K562 (cell line): Measurements from ENCODE around the gene ARHGAP15. TPM values are rescaled to one million over a fixed set of nuclear protein-coding genes. Genes with fewer than 3 reads are reported as not detected.

Experiments
- E2F6 ChIP-seq, 2 experiments: IDR thresholded peaks; 2 replicates each; pipeline ENCODE4 v1.6.1; 2011; ENCODE audit warnings: borderline replicate concordance in 1 of 2, control low read depth in 1 of 2, low read depth in 1 of 2, low read length in 1 of 2, mild to moderate bottlenecking in 1 of 2, mixed read lengths in 1 of 2, moderate library complexity in 1 of 2; ENCODE audit not compliant: insufficient read depth in 1 of 2, insufficient read length in 1 of 2, poor library complexity in 1 of 2, severe bottlenecking in 1 of 2; ENCODE audit errors: extremely low read depth in 1 of 2
- POU5F1 ChIP-seq: fragments of 150-350 bp; IDR thresholded peaks from 2 replicates; pipeline ENCODE4 v1.6.1; 2014; ENCODE audit warnings: borderline replicate concordance, low read length, low read depth, mild to moderate bottlenecking; ENCODE audit not compliant: partially characterized antibody
- SMC3 ChIP-seq: conservative IDR thresholded peaks from 2 replicates; pipeline ENCODE4 v1.6.1; 2011; ENCODE audit warnings: low read depth, low read length, improper control_type of control experiment; ENCODE audit not compliant: insufficient read depth
- polyA plus RNA-seq, 8 experiments: library from polyadenylated mRNA; depleted of rRNA in 4 of 8; stranded (reverse) in 5 of 8; unstranded in 3 of 8; fragments of >200 nt; fragmentation: Nextera tagmentation in 2 of 8; fragmentation: Illumina TruSeq in 1 of 8; extraction: Ambion mirVana in 2 of 8; extraction: Trizol in 1 of 8; gene quantifications; 2 replicates each; pipeline versions ENCODE4 v1.2.1 to v1.2.3, GENCODE V29; 2011 to 2014; ENCODE audit warnings: inconsistent platforms in 1 of 8, missing spikeins in 1 of 8
- total RNA-seq, 7 experiments: library from RNA; depleted of rRNA in 6 of 7; stranded (reverse); fragments of >200 nt in 6 of 7; fragmentation: Illumina TruSeq in 2 of 7; extraction: Trizol in 2 of 7; gene quantifications; 2 replicates each; pipeline versions ENCODE4 v1.2.1 to v1.2.3, GENCODE V29; 2011 to 2021; ENCODE audit warnings: low replicate concordance in 1 of 7
- TF ChIP-seq, protein P1 (sequence below), 2 experiments: fragments of 450-650 bp; formaldehyde crosslinking in 1 of 2; IDR thresholded peaks; 2 replicates each; pipeline versions ENCODE4 v1.4.0 to v1.6.1; 2014 to 2020; ENCODE audit warnings: mild to moderate bottlenecking in 2 of 2, borderline replicate concordance in 1 of 2, low read depth in 1 of 2

Gene ARHGAP15
- total and polyA plus RNA-seq, 9 of the 15 experiments (the other 6 are each of a cell fraction or from before 2014, with no cell fraction given) = 1.5 to 17.9 (median 7.9) TPM

- TF ChIP-seq, protein P1, sequence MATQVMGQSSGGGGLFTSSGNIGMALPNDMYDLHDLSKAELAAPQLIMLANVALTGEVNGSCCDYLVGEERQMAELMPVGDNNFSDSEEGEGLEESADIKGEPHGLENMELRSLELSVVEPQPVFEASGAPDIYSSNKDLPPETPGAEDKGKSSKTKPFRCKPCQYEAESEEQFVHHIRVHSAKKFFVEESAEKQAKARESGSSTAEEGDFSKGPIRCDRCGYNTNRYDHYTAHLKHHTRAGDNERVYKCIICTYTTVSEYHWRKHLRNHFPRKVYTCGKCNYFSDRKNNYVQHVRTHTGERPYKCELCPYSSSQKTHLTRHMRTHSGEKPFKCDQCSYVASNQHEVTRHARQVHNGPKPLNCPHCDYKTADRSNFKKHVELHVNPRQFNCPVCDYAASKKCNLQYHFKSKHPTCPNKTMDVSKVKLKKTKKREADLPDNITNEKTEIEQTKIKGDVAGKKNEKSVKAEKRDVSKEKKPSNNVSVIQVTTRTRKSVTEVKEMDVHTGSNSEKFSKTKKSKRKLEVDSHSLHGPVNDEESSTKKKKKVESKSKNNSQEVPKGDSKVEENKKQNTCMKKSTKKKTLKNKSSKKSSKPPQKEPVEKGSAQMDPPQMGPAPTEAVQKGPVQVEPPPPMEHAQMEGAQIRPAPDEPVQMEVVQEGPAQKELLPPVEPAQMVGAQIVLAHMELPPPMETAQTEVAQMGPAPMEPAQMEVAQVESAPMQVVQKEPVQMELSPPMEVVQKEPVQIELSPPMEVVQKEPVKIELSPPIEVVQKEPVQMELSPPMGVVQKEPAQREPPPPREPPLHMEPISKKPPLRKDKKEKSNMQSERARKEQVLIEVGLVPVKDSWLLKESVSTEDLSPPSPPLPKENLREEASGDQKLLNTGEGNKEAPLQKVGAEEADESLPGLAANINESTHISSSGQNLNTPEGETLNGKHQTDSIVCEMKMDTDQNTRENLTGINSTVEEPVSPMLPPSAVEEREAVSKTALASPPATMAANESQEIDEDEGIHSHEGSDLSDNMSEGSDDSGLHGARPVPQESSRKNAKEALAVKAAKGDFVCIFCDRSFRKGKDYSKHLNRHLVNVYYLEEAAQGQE (IDR thresholded peaks at IDR 0.05; ENCODE audit: borderline replicate concordance) = peak; percentile 23; the same call in 1 of the 2 replicates
- TF ChIP-seq, protein P1 (CRISPR knock-in tag; IDR thresholded peaks at IDR 0.05; ENCODE audit: low read depth) = no peak
- no peak for TF ChIP-seq SMC3
- TF ChIP-seq POU5F1 = no peak
- no peak for TF ChIP-seq E2F6 (IDR thresholded peaks at IDR 0.05; ENCODE audit: borderline replicate concordance in 1 of 2, extremely low read depth in 1 of 2, insufficient read depth in 1 of 2, insufficient read length in 1 of 2, low read depth in 1 of 2, low read length in 1 of 2, poor library complexity in 1 of 2, severe bottlenecking in 1 of 2)
Measured at GRCh38 chr2:143686585-143687164, 557.5 kb downstream of the ARHGAP15 start (continued).
